Measurements from ENCODE around the gene ACTRT2.

The ACTRT2 gene

DNA sequence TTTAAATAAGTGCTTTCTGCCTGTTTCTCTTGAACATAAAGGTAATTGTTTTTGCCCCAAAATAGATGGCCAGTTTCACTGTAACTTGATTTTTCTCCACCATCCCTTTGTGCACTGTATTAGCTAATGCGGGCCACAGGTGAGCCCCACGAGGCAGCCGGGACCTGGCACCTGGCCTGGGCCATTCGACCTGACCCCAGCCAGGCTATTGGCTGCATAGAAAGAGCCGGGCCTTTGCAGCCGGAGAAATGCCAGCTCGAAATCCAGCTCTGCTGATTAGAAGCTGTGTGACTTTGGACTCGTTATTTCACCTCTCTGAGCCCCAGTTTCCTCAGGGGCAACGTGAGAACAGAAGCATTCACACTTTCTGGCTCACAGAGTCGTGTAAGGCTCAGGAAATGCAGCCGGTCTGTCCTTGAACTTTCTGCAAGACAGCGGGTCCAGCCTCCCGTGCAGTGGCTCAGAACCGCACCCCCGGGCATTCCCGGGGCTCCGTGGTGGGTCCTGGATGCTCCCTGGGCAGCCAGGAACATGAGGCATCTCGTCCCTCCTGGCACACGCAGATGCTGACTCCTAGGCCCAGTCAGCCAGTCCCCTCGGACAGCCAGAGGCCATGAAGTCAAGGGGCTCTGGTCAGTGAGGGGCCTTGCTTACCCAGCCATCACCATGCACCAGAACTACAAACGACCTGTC, 37.4 kb upstream of the ACTRT2 start:
- Histone ChIP-seq H3K27ac (ENCODE audit: insufficient read depth, low read length, poor library complexity, severe bottlenecking) (no peak overlapping the region), H3K9me3 (ENCODE audit: control insufficient read depth, low read length) (no peaks in the 10 kb centered on the region), H3K4me1 (ENCODE audit: control insufficient read depth, insufficient read depth, low read length, poor library complexity, severe bottlenecking) (no peaks in the 10 kb centered on the region), H3K27me3 (replicated peaks; ENCODE audit: control insufficient read depth, insufficient read depth, low read length, poor library complexity, severe bottlenecking) (no peaks in the 10 kb centered on the region), H3K4me3 (ENCODE audit: insufficient read depth, low read depth, low read length, poor library complexity, severe bottlenecking) (no peak overlapping the region), H3K36me3 (ENCODE audit: control insufficient read depth, insufficient read depth, low read length) (no peaks in the 10 kb centered on the region)
- no peak for DNase-seq

DNA sequence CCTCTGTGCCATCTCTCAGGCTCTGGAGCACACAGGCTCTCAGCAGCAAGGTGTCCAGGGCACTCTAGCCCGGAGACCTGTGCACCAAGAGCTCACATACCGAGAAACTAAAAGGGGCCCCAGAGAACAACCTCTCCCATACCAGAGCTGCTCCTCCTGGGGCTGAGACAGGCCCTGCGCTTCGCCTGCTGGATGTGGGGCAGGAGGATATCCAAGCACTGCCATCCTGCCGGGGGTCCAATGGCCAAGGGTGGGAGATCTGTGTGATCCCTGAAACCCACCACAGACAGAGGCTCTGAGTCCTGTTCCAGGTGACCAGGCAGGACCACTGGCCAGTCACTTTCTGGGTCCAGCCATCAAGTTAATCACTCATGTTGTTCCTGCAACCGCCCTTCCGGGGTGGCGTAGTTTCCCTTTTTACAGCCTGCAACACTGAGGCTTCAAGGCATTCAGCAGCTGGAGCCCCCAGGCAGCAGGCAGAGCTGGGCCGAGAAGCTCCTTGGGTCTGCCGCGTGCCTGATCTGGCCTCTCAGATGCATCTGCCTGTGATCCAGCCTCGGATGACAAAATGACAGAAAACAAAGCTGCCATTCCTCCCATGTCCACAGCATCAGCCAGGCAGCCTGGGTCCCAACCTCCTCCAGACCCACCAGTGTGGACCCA, 36.7 kb upstream of the ACTRT2 start:
- Histone ChIP-seq H3K27me3 (replicated peaks; ENCODE audit: control insufficient read depth, insufficient read depth, low read length, poor library complexity, severe bottlenecking) (no peaks in the 10 kb centered on the region), H3K4me1 (ENCODE audit: control insufficient read depth, insufficient read depth, low read length, poor library complexity, severe bottlenecking) (no peaks in the 10 kb centered on the region), H3K4me3 (ENCODE audit: insufficient read depth, low read depth, low read length, poor library complexity, severe bottlenecking) (no peak overlapping the region), H3K27ac (ENCODE audit: insufficient read depth, low read length, poor library complexity, severe bottlenecking) (no peak overlapping the region), H3K9me3 (ENCODE audit: control insufficient read depth, low read length) (no peaks in the 10 kb centered on the region), H3K36me3 (ENCODE audit: control insufficient read depth, insufficient read depth, low read length) (no peaks in the 10 kb centered on the region)
- DNase-seq, result no peak

DNA sequence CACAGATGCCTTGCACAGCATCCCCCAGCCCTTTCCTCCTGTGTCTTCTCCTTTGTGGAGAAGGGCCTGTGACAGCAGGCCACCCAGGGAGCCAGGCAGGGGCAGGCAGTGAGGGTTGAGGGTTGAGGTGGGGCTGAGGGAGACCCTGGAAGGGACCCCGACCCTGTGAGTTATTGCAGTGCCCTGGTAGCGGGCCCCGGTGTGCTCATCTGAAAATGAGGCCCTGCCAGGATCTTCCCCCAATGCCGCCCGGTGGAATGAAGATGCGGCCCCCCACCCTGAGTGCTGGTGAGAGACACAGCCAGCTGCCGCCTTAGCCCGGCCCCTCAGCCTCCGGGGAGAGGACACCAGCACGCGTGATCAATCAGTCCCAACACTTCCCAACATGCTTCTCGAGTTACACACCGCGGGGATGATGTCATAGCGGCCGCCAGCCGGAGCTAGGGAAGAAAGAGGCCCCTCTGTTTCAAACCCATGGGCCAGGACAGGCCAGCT, 36.2 kb upstream of the ACTRT2 start:
- Histone ChIP-seq H3K4me3 (ENCODE audit: insufficient read depth, low read depth, low read length, poor library complexity, severe bottlenecking) (no peak overlapping the region), H3K36me3 (ENCODE audit: control insufficient read depth, insufficient read depth, low read length) (no peaks in the 10 kb centered on the region), H3K9me3 (ENCODE audit: control insufficient read depth, low read length) (no peaks in the 10 kb centered on the region), H3K27ac (ENCODE audit: insufficient read depth, low read length, poor library complexity, severe bottlenecking) (no peak overlapping the region), H3K4me1 (ENCODE audit: control insufficient read depth, insufficient read depth, low read length, poor library complexity, severe bottlenecking) (no peaks in the 10 kb centered on the region), H3K27me3 (replicated peaks; ENCODE audit: control insufficient read depth, insufficient read depth, low read length, poor library complexity, severe bottlenecking) (no peaks in the 10 kb centered on the region)
- DNase-seq, result no peak

DNA sequence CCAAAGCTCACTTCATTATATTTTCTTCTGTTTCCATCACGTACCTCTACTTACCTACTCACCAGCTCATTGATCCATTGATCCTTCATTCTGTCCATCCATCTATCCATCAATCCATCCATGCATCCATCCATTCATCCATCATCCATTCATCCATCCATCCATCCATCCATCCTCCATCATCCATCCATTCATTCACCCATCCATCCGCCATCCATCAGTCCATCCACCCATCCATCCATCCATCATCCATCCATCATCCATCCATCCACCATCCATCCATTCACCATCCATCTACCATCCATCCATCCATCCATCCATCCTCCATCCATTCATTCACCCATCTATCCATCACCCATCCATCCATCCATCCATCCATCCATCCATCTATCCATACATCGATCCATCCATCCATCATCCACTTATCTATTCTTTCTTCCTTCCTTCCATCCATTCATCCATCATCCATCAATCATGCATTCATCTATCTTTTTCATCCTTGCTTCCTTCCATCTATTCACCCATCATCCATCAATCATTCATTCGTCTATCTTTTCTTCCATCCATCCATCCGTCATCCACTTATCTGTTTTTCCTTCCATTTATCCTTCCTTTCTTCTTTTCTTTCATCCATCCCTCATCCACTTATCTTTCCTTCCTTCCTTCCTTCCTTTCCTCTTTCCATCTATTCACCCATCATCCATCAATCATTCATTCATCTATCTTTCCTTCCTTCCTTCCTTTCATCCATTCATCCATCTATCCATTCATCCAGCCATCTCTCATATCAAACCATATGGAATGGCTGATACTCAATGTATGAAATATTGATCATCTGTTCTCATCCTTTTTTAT, 35.3 kb upstream of the ACTRT2 start:
- DNase-seq, result no peak
- no peaks in the 10 kb centered on the region for H3K9me3 ChIP-seq (ENCODE audit: control insufficient read depth, low read length)
- no peaks in the 10 kb centered on the region for H3K36me3 ChIP-seq (ENCODE audit: control insufficient read depth, insufficient read depth, low read length)
- H3K27me3 ChIP-seq (replicated peaks; ENCODE audit: control insufficient read depth, insufficient read depth, low read length, poor library complexity, severe bottlenecking), result no peaks in the 10 kb centered on the region
- no peak overlapping the region for H3K4me3 ChIP-seq (ENCODE audit: insufficient read depth, low read depth, low read length, poor library complexity, severe bottlenecking)
- H3K4me1 ChIP-seq (ENCODE audit: control insufficient read depth, insufficient read depth, low read length, poor library complexity, severe bottlenecking), result no peaks in the 10 kb centered on the region
- H3K27ac ChIP-seq (ENCODE audit: insufficient read depth, low read length, poor library complexity, severe bottlenecking), result no peak overlapping the region

DNA sequence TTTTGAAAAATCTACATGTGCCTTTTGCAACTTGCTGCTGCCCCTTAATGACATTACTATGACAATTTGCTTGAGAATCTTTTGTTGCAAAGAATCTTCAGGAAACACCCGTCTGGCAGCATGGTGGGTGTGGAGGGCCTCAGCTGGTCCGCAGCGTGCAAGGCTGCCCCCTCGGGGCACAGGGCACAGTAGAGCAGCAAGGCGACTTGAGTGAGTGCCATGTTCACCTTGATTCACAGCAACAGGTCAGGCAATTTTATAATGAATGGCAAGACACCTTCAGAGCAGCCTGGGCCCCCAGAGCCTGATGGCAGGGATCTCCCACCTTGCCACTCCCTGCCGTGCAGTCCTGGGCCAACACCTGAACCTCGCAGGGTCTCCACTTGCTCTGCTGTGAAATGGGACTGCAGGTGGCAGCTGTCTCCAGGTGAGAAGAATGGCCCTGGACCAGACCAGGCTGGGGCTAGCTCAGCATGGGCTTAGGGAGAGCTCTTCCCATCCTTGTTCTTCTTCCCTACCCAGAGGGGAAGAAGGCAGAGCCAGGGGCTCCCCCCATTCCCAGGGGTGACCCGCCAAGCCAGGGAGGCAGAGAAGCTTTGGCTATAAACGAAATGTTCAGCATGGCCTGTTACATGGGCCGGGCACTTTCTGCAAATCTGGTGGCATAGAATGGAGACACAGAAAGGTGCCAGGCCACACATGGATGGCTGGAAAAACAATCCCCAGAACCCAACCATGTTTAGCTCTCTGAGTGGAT, 34.5 kb upstream of the ACTRT2 start:
- Histone ChIP-seq H3K9me3 (ENCODE audit: control insufficient read depth, low read length) (no peaks in the 10 kb centered on the region), H3K4me1 (ENCODE audit: control insufficient read depth, insufficient read depth, low read length, poor library complexity, severe bottlenecking) (no peaks in the 10 kb centered on the region), H3K27ac (ENCODE audit: insufficient read depth, low read length, poor library complexity, severe bottlenecking) (no peak overlapping the region), H3K36me3 (ENCODE audit: control insufficient read depth, insufficient read depth, low read length) (no peaks in the 10 kb centered on the region), H3K27me3 (replicated peaks; ENCODE audit: control insufficient read depth, insufficient read depth, low read length, poor library complexity, severe bottlenecking) (no peaks in the 10 kb centered on the region), H3K4me3 (ENCODE audit: insufficient read depth, low read depth, low read length, poor library complexity, severe bottlenecking) (no peak overlapping the region)
- DNase-seq, result no peak

DNA sequence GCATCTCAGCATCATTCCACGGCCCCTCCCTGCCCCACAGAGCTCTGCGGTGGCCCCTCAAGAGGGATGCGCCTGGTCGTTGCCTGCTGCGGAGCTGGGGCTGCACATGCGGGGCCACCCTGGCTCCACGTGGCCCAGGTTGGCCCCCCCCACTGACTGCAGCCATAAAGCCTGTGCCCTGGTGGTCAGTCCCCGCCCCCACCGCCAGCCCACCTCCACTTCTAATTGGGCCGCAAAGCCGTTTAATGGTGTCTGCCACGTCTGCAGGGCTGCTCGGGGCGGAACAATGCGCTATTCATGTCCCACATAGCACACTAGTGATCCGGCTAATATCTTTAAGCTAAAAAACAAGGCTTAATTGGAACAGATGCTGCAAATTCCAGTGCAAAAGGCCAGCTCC, 33.5 kb upstream of the ACTRT2 start:
- no peak for DNase-seq
- Histone ChIP-seq H3K4me1 (ENCODE audit: control insufficient read depth, insufficient read depth, low read length, poor library complexity, severe bottlenecking) (no peaks in the 10 kb centered on the region), H3K4me3 (ENCODE audit: insufficient read depth, low read depth, low read length, poor library complexity, severe bottlenecking) (no peak overlapping the region), H3K27ac (ENCODE audit: insufficient read depth, low read length, poor library complexity, severe bottlenecking) (no peak overlapping the region), H3K9me3 (ENCODE audit: control insufficient read depth, low read length) (no peaks in the 10 kb centered on the region), H3K27me3 (replicated peaks; ENCODE audit: control insufficient read depth, insufficient read depth, low read length, poor library complexity, severe bottlenecking) (no peaks in the 10 kb centered on the region), H3K36me3 (ENCODE audit: control insufficient read depth, insufficient read depth, low read length) (no peaks in the 10 kb centered on the region)

DNA sequence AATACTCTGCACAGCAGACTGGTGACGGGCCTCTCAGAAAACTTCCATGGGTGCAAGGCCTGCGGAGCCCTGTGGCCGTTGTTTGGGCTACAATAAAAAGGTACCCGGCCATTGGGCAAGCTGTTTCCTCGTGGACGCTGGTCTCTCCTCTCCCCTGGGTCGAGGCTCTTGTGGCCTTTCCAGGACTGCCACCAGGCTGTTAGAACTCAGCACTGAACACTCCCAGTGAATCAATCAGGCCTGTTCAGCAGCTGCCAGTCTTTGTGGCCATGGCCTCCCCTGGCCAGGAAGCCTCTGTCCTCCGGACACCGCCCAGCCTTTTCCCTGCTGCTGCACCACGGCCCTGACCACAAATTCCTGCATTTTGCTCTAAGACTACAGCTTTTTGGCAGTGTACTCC, 33.0 kb upstream of the ACTRT2 start:
- H3K4me3 ChIP-seq (ENCODE audit: insufficient read depth, low read depth, low read length, poor library complexity, severe bottlenecking), result no peak overlapping the region
- no peaks in the 10 kb centered on the region for H3K9me3 ChIP-seq (ENCODE audit: control insufficient read depth, low read length)
- DNase-seq, result no peak

DNA sequence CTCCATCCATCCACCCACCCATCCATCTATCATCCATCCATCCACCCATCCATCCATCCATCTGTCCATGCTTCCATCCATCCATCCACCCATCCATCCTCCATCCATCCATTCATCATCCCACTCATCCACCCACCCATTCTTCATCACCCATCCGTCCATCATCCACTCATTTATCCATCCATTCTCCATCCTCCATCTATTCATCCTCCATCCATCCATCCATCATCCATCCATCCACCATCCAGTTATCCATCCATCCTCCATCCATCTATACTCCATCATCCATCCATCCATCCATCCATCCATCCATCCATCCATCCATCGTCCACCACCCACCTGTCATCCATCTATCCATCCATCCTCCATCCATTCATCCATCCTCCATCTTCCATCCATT, 32.1 kb upstream of the ACTRT2 start:
- H3K36me3 ChIP-seq (ENCODE audit: control insufficient read depth, insufficient read depth, low read length), result no peaks in the 10 kb centered on the region
- no peak overlapping the region for H3K27ac ChIP-seq (ENCODE audit: insufficient read depth, low read length, poor library complexity, severe bottlenecking)
- no peak for DNase-seq
- no peak overlapping the region for H3K4me3 ChIP-seq (ENCODE audit: insufficient read depth, low read depth, low read length, poor library complexity, severe bottlenecking)
- H3K9me3 ChIP-seq (ENCODE audit: control insufficient read depth, low read length), result peaks cover 2% of the 10 kb centered on the region
- no peaks in the 10 kb centered on the region for H3K27me3 ChIP-seq (replicated peaks; ENCODE audit: control insufficient read depth, insufficient read depth, low read length, poor library complexity, severe bottlenecking)
- no peaks in the 10 kb centered on the region for H3K4me1 ChIP-seq (ENCODE audit: control insufficient read depth, insufficient read depth, low read length, poor library complexity, severe bottlenecking)

More for the DNA sequence above, 33.0 kb upstream of the ACTRT2 start:
- Histone ChIP-seq H3K27ac (ENCODE audit: insufficient read depth, low read length, poor library complexity, severe bottlenecking) (no peak overlapping the region), H3K4me1 (ENCODE audit: control insufficient read depth, insufficient read depth, low read length, poor library complexity, severe bottlenecking) (no peaks in the 10 kb centered on the region), H3K27me3 (replicated peaks; ENCODE audit: control insufficient read depth, insufficient read depth, low read length, poor library complexity, severe bottlenecking) (no peaks in the 10 kb centered on the region), H3K36me3 (ENCODE audit: control insufficient read depth, insufficient read depth, low read length) (no peaks in the 10 kb centered on the region)

DNA sequence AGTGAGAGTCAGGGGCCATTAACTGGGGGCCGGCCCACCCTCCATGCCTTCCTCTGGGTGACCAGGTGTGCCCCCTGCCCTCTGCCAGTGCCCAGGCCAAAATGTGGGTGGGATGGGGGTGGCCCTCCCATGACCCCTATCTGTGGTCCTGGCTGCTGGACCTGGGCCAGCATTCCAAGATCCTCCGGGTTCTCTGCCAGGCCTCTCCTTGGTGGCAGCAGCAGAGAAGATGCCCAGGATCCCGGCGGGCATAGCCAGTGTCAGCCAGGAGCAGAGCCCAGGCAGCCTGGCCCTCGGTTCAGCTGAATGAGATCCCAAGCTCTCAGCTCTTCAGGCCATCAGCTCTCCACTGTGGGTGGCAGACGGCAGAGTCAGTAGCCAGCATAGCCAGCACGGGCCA, 31.3 kb upstream of the ACTRT2 start:
- Histone ChIP-seq H3K9me3 (ENCODE audit: control insufficient read depth, low read length) (peaks cover 6% of the 10 kb centered on the region), H3K36me3 (ENCODE audit: control insufficient read depth, insufficient read depth, low read length) (no peaks in the 10 kb centered on the region), H3K4me3 (ENCODE audit: insufficient read depth, low read depth, low read length, poor library complexity, severe bottlenecking) (no peak overlapping the region), H3K4me1 (ENCODE audit: control insufficient read depth, insufficient read depth, low read length, poor library complexity, severe bottlenecking) (no peaks in the 10 kb centered on the region), H3K27me3 (replicated peaks; ENCODE audit: control insufficient read depth, insufficient read depth, low read length, poor library complexity, severe bottlenecking) (no peaks in the 10 kb centered on the region), H3K27ac (ENCODE audit: insufficient read depth, low read length, poor library complexity, severe bottlenecking) (no peak overlapping the region)
- DNase-seq, result no peak
